ENCODE results near the gene NSFL1C.

The NSFL1C gene

GRCh38 chr20:1479831-1480595 lies 13.4 kb upstream of the NSFL1C start:
- Histone ChIP-seq H3F3A (ENCODE audit: insufficient read depth) (no peaks in the 10 kb centered on the region), H3K79me2 (ENCODE audit: insufficient read depth, low read length) (no peaks in the 10 kb centered on the region), H3K36me3 (ENCODE audit: low read length) (no peaks in the 10 kb centered on the region), H3K9me2 (replicated peaks; ENCODE audit: insufficient read depth, low read length) (no peaks in the 10 kb centered on the region), H3K4me2 (ENCODE audit: low read depth, low read length, poor library complexity, severe bottlenecking) (no peak overlapping the region), H3K4me3 (ENCODE audit: insufficient read depth, low read length, poor library complexity, severe bottlenecking) (no peak overlapping the region), H3K9me3 (ENCODE audit: insufficient read depth, low read length) (no peaks in the 10 kb centered on the region), H3K27me3 (ENCODE audit: low read length) (no peaks in the 10 kb centered on the region), H3K9ac (ENCODE audit: low read length) (no peak overlapping the region), H4K20me1 (ENCODE audit: low read depth, low read length) (no peaks in the 10 kb centered on the region), H2AFZ (ENCODE audit: low read depth, low read length, severe bottlenecking) (no peak overlapping the region), H3K27ac (ENCODE audit: low read depth, low read length) (no peak overlapping the region)
- TF ChIP-seq EZH2phosphoT487 (conservative IDR thresholded peaks at IDR 0.05; ENCODE audit: low read length), result no peak
- TF ChIP-seq, protein P1, sequence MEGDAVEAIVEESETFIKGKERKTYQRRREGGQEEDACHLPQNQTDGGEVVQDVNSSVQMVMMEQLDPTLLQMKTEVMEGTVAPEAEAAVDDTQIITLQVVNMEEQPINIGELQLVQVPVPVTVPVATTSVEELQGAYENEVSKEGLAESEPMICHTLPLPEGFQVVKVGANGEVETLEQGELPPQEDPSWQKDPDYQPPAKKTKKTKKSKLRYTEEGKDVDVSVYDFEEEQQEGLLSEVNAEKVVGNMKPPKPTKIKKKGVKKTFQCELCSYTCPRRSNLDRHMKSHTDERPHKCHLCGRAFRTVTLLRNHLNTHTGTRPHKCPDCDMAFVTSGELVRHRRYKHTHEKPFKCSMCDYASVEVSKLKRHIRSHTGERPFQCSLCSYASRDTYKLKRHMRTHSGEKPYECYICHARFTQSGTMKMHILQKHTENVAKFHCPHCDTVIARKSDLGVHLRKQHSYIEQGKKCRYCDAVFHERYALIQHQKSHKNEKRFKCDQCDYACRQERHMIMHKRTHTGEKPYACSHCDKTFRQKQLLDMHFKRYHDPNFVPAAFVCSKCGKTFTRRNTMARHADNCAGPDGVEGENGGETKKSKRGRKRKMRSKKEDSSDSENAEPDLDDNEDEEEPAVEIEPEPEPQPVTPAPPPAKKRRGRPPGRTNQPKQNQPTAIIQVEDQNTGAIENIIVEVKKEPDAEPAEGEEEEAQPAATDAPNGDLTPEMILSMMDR (IDR thresholded peaks at IDR 0.05; ENCODE audit: insufficient read depth, low read length, poor library complexity, severe bottlenecking), result no peak

DNA sequence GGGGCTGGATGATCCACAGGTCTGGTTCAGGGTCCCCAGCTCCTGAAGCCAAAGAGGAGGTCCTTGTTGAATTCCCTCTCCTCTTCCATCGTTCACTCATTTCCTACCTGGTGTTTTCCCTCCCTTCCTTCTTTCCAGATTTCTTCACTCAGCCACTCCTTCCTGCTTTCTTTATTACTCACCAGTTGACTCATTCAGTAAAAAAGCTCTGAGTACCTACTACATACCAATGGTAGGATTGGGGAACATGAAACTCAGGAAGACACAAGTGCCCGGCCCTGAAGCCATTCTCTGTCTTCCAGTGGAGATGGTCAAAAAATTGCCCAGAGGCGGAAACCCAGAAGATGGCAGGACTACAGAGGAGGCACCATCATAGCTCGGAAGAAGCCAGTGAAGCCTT lies 11.9 kb upstream of the NSFL1C start:
- H3K4me3 ChIP-seq (ENCODE audit: insufficient read depth, low read length, poor library complexity, severe bottlenecking), result no peak overlapping the region

GRCh38 chr20:1477896-1478490 lies 11.3 kb upstream of the NSFL1C start:
- H4K20me1 ChIP-seq (ENCODE audit: low read depth, low read length), result no peaks in the 10 kb centered on the region
- H3K36me3 ChIP-seq (ENCODE audit: low read length), result no peaks in the 10 kb centered on the region
- no peaks in the 10 kb centered on the region for H3K27me3 ChIP-seq (ENCODE audit: low read length)
- no peak overlapping the region for H2AFZ ChIP-seq (ENCODE audit: low read depth, low read length, severe bottlenecking)
- no peaks in the 10 kb centered on the region for H3K9me3 ChIP-seq (ENCODE audit: insufficient read depth, low read length)
- H3K27ac ChIP-seq (ENCODE audit: low read depth, low read length), result no peak overlapping the region
- H3F3A ChIP-seq (ENCODE audit: insufficient read depth), result no peaks in the 10 kb centered on the region
- no peak overlapping the region for H3K4me2 ChIP-seq (ENCODE audit: low read depth, low read length, poor library complexity, severe bottlenecking)
- no peak overlapping the region for H3K9ac ChIP-seq (ENCODE audit: low read length)
- no peaks in the 10 kb centered on the region for H3K79me2 ChIP-seq (ENCODE audit: insufficient read depth, low read length)
- no peak overlapping the region for H3K4me3 ChIP-seq (ENCODE audit: insufficient read depth, low read length, poor library complexity, severe bottlenecking)
- TF ChIP-seq, protein P1 (IDR thresholded peaks at IDR 0.05; ENCODE audit: insufficient read depth, low read length, poor library complexity, severe bottlenecking), result no peak
- no peak for TF ChIP-seq EZH2phosphoT487 (conservative IDR thresholded peaks at IDR 0.05; ENCODE audit: low read length)
- no peaks in the 10 kb centered on the region for H3K9me2 ChIP-seq (replicated peaks; ENCODE audit: insufficient read depth, low read length)

More for the DNA sequence above, 11.9 kb upstream of the NSFL1C start:
- no peak for TF ChIP-seq EZH2phosphoT487 (conservative IDR thresholded peaks at IDR 0.05; ENCODE audit: low read length)
- TF ChIP-seq, protein P1 (IDR thresholded peaks at IDR 0.05; ENCODE audit: insufficient read depth, low read length, poor library complexity, severe bottlenecking), result no peak
- no peak overlapping the region for H3K4me2 ChIP-seq (ENCODE audit: low read depth, low read length, poor library complexity, severe bottlenecking)
- no peaks in the 10 kb centered on the region for H3K9me3 ChIP-seq (ENCODE audit: insufficient read depth, low read length)
- no peaks in the 10 kb centered on the region for H4K20me1 ChIP-seq (ENCODE audit: low read depth, low read length)
- no peaks in the 10 kb centered on the region for H3F3A ChIP-seq (ENCODE audit: insufficient read depth)
- no peaks in the 10 kb centered on the region for H3K27me3 ChIP-seq (ENCODE audit: low read length)
- no peak overlapping the region for H3K9ac ChIP-seq (ENCODE audit: low read length)
- no peaks in the 10 kb centered on the region for H3K36me3 ChIP-seq (ENCODE audit: low read length)
- H3K27ac ChIP-seq (ENCODE audit: low read depth, low read length), result no peak overlapping the region
- no peaks in the 10 kb centered on the region for H3K79me2 ChIP-seq (ENCODE audit: insufficient read depth, low read length)
- H3K9me2 ChIP-seq (replicated peaks; ENCODE audit: insufficient read depth, low read length), result no peaks in the 10 kb centered on the region
- H2AFZ ChIP-seq (ENCODE audit: low read depth, low read length, severe bottlenecking), result no peak overlapping the region

Data from SU-DHL-6 (cell line).